ENCODE measurements around the gene NRP2. TPM values are rescaled to one million over a fixed set of nuclear protein-coding genes. Genes with fewer than 3 reads are reported as not detected.
A peak's percentile ranks its signal among the peaks of the same experiment; 100 is the strongest.

The NRP2 gene
- total RNA-seq, 4 donors from 2014 or later, result 41.1 to 119 (median 52.4) TPM

DNA sequence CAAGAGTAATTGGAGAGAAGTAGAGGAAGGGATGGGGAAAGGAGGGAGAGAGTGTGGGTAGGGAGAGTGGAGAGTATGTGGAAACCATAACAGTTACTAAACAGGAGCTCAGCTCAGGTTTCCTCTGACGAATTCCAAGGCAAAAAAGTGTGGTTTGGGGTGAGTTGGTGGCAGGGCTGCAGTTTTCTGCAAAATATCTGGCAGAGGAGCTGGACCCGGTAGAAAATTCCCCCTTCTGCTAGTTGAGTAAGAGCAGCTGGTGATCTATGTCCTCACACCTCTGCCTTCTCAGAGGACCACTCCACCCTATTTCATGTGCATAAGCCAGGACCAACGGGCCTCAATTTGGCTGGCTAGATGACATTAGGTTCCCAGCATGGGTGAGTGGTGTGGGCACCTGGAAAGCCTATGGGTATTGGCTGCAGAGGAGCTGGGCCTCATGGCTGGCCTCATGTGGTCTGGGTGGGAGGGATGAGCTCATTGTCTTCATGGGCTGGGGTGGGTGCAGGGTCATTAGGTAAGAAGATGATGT is 13.2 kb downstream of the NRP2 start:
- ATAC-seq (ENCODE audit: low FRiP score) (peak; percentile 31), DNase-seq (ENCODE audit: low spot score) (no peak)
- TF ChIP-seq, protein P1, sequence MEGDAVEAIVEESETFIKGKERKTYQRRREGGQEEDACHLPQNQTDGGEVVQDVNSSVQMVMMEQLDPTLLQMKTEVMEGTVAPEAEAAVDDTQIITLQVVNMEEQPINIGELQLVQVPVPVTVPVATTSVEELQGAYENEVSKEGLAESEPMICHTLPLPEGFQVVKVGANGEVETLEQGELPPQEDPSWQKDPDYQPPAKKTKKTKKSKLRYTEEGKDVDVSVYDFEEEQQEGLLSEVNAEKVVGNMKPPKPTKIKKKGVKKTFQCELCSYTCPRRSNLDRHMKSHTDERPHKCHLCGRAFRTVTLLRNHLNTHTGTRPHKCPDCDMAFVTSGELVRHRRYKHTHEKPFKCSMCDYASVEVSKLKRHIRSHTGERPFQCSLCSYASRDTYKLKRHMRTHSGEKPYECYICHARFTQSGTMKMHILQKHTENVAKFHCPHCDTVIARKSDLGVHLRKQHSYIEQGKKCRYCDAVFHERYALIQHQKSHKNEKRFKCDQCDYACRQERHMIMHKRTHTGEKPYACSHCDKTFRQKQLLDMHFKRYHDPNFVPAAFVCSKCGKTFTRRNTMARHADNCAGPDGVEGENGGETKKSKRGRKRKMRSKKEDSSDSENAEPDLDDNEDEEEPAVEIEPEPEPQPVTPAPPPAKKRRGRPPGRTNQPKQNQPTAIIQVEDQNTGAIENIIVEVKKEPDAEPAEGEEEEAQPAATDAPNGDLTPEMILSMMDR (IDR thresholded peaks at IDR 0.05), result no peak

DNA sequence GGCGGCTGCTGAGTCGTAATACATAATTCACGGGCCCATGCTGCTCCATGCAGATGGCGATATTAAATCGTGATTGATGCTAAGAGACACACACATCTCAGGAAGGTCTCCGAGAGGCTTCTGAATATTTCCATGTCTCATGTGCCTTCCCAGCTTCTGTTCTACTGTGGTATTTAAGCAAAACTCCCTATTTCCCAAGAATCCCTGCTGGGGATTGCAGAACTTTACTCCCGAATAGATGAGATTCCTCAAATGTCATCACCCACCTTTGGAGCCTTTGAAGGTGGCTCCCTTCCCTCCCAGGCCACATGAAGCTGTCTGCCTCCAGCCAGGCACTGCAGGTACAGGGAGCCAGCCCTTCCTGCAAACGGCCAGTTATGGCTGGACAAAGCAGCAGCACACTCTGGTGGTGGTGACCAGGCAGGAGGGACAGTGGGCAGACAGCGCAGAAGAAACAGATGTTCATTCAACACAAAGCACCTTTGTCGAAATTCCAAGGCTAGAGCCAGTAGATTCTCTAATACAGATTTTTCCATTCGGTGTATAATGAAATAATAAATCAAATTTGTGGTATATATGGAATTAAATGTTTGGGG is 14.1 kb downstream of the NRP2 start:
- DNase-seq (ENCODE audit: low spot score), result no peak
- TF ChIP-seq, protein P1 (IDR thresholded peaks at IDR 0.05), result no peak
- ATAC-seq (ENCODE audit: low FRiP score), result peak; percentile 16

DNA sequence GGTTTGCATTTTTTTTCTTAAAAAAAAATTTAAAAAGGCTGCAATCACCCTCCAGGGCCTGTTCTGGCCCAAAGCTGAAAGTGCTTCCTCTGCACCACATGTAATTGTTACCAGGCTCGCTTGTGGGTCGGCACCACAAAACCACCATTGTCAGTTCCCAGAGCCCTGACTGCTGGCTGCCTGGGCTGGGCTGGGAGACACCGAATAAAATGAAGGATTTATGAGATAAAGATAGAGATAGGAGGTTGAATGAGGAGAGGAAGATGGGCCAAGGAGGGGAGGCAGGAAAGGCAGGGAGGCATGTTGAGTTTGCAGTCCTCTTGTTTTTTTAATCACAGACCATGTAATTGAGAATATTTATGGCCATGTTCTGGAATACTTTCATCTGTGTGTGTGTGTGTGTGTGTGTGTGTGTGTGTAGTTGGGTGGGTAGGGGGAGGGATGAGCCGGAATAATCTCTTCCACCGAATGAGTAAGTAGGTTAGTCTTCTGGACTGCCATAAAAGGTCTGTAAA is 14.7 kb downstream of the NRP2 start:
- peak; percentile 46 for ATAC-seq (ENCODE audit: low FRiP score)
- TF ChIP-seq, protein P1 (IDR thresholded peaks at IDR 0.05), result no peak
- no peak for DNase-seq (ENCODE audit: low spot score)

DNA sequence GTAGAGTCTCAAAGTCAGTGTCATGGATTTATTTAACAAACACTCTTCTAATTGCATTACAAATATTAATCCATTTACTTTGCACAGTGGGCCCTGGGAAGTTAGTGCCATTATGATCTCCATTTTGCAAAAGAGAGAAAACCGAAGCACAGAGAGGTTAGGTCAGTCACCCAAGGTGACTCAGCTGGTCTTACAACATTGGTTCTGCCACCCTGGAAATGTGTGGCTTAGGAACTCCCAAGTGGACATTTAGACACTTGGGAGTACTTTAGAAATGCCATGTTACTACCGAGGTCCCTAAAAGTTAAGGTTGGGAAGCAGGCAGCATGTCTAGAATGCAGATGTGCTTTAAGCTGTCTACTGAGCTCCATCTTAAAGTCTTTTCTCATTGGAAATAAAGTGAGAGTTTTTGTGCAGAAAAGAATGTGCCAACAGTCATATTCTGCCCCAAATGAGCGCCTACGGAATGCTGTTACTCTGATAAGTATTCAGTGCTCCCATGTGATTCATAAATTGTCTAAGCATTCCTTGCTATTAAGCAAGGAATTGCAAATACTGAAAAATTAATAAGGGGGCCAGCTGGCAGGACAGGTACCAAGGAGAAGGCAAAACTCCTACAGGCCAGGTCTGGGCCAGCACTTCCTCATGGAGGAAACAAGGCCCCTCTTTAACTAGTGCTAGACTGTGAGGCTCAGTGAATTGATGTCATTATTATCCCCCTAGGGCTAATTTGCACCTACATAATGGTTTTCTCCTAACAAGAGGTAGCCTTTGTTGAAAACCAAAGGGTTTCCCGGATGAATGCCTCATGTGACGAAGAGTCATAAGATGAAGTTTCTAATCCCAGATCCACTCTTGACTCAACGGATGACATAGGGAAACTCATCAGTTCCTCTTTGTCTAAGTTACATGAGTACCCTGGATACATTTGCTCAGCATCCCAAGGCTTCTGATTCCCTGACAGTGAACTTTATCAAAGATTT is 16.3 kb downstream of the NRP2 start:
- DNase-seq (ENCODE audit: low spot score), result no peak
- peak; percentile 16 for ATAC-seq (ENCODE audit: low FRiP score)
- TF ChIP-seq, protein P1 (IDR thresholded peaks at IDR 0.05), result no peak

GRCh38 chr2:205699515-205700289 is 17.4 kb downstream of the NRP2 start:
- TF ChIP-seq, protein P1 (IDR thresholded peaks at IDR 0.05), result no peak
- DNase-seq (ENCODE audit: low spot score) (no peak), ATAC-seq (ENCODE audit: low FRiP score) (no peak)

GRCh38 chr2:205700331-205701132 is 18.2 kb downstream of the NRP2 start:
- TF ChIP-seq, protein P1 (IDR thresholded peaks at IDR 0.05), result no peak

More at GRCh38 chr2:205700331-205701132, 18.2 kb downstream of the NRP2 start:
- DNase-seq (ENCODE audit: low spot score) (no peak), ATAC-seq (ENCODE audit: low FRiP score) (no peak)

All from omental fat pad (tissue), 4 donors.